GM12864 (cell line): ENCODE measurements around the gene MTRF1L.

Experiments used
- DNase-seq: peaks from one replicate; pipeline ENCODE4 v3.0.0-alpha.2; 2011; ENCODE audit warnings: low read depth
- H3K4me3 ChIP-seq: 2 replicates; pipeline ENCODE4 v1.5.1; 2011; ENCODE audit warnings: mild to moderate bottlenecking, low read depth, low read length, control low read depth
- CTCF ChIP-seq: IDR thresholded peaks from 2 replicates; pipeline ENCODE4 v1.5.1; 2011; ENCODE audit warnings: low read depth, mild to moderate bottlenecking, moderate library complexity, low read length, control low read depth, inconsistent platforms; ENCODE audit errors: missing control alignments

Gene MTRF1L

GRCh38 chr6:152981219-152981618 lies 21.3 kb downstream of the MTRF1L start:
- TF ChIP-seq CTCF = no peak
- no peak for DNase-seq
- peak overlapping the region; percentile 93 for H3K4me3 ChIP-seq

DNA sequence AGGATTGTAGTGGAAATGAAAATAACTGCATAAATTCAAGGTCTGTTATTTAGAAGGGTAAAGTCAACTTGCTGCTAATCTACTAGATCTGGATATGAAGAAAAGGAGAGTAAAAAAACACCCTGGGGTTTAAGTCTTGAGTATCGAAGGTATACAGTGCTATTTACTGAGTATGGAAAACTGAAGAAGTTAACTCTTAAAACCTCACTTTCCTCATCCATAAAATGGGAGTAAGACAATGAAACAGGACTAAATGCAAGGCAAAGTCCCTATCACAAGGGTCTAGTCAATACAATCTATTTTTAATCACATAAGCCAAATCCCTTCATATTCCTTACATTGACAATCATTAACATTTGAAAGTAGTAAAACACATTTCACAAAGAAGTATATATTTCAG lies 21.9 kb downstream of the MTRF1L start:
- DNase-seq = no peak

GRCh38 chr6:152979116-152979515 lies 23.4 kb downstream of the MTRF1L start:
- TF ChIP-seq CTCF = no peak
- H3K4me3 ChIP-seq = no peak overlapping the region
- no peak for DNase-seq

More for the DNA sequence above, 21.9 kb downstream of the MTRF1L start:
- peak overlapping the region; percentile 93 for H3K4me3 ChIP-seq
- TF ChIP-seq CTCF = no peak

DNA sequence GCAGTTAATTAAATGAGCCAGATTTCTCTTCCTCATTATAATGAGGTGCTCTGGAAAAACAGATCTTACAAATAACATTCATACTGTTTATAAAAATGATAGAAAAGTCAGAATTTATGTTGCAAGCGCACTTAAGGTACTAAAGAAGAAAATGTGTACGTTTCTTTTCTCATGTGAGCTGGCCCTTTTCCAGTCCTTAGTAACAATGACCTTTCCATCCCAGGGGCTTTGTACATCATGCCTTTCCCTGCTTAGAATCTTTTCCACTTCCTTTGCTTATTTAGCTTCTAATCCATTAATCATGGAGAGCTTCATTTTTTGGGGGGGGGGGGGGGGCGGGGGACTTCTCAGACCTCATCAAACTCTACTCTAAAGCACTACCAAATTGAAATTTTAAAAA lies 24.5 kb downstream of the MTRF1L start:
- no peak overlapping the region for H3K4me3 ChIP-seq
- no peak for DNase-seq
- TF ChIP-seq CTCF = no peak

DNA sequence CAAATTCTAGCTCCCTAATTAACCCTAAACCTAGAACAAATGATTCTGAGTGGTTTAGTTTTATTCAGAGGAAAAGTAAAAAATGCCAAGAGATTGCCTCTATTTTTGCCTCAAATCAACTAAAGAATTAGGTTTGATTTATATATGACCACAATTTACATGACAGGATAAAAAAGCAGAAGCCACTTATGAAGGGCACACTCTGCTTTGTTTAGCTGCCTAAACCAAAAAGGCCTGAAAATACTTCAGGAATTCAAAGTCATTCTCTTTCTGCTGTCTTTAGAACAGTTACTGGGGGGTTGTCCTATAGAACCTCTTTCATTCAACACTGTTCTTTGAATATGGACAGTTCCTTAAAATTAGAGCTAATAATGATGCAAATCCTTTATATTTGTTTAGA lies 25.0 kb downstream of the MTRF1L start:
- no peak for DNase-seq
- H3K4me3 ChIP-seq = no peak overlapping the region
- no peak for TF ChIP-seq CTCF

GRCh38 chr6:152976749-152977148 lies 25.8 kb downstream of the MTRF1L start:
- no peak for DNase-seq
- H3K4me3 ChIP-seq = no peak overlapping the region
- no peak for TF ChIP-seq CTCF

DNA sequence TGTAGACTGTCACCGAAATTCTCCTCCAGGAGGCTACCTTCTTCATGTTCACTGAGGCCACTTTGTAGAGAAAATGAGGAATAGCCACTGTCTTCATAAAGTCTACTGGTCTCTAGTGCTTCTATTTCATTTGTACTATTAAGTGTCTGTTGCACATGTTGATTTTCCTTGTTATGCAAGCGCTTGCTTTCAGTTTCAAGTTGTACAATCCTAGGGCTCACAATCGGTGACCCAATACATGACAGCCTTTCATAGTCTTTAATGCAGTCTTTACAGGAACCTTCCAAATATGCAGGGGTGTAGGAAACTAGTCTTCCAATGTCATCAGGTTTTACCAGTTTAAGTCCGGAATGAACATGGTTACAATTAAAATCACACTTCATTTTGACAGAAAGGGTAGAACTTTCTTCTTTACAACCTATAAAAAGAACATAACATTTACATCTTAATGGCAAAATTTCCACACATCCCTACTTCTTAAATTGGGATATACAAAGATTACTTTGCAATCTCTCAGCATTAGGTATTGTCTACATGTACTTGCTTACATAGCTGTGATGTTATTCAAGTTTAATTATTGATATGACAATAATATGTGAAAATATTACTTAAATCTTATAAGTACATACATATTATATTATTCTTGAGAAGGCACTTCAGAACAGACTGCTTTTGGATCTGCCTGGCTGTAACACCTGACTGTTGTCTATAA lies 27.1 kb downstream of the MTRF1L start:
- TF ChIP-seq CTCF = no peak
- DNase-seq = no peak
- no peak overlapping the region for H3K4me3 ChIP-seq
